Loucy (cell line): ENCODE measurements around the gene CKS2.

Experiments
- EZH2phosphoT487 ChIP-seq: fragments of 200-600 bp; IDR thresholded peaks from 2 replicates; pipeline ENCODE4 v1.6.1; 2018; ENCODE audit warnings: antibody characterized with exemption, mild to moderate bottlenecking, moderate library complexity, borderline replicate concordance
- TF ChIP-seq, protein P1 (sequence below): fragments of 200-600 bp; sonication (generic); conservative IDR thresholded peaks from 2 replicates; pipeline ENCODE4 v1.5.1; 2014; ENCODE audit warnings: mild to moderate bottlenecking, antibody characterized with exemption, low read length

DNA sequence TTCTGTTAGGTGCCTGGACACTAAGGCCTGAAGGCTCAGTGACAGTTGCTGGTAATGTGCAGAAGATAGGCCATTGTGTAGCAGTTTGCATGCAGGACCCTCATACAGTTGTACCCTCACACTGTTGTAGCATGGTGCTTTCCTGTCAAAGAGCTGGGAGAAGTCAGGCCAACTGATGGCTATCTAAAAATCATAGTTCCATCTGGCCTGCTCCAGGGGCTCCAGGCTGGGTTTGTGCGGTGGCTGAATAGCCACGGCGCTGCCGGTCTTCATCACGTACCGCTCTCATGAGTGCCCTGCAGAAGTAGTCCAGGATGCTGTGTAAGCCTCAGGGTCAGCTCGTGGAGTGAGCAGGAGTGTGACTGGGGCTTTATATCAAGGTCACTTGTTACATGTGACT is 19.5 kb downstream of the CKS2 start:
- TF ChIP-seq, protein P1, sequence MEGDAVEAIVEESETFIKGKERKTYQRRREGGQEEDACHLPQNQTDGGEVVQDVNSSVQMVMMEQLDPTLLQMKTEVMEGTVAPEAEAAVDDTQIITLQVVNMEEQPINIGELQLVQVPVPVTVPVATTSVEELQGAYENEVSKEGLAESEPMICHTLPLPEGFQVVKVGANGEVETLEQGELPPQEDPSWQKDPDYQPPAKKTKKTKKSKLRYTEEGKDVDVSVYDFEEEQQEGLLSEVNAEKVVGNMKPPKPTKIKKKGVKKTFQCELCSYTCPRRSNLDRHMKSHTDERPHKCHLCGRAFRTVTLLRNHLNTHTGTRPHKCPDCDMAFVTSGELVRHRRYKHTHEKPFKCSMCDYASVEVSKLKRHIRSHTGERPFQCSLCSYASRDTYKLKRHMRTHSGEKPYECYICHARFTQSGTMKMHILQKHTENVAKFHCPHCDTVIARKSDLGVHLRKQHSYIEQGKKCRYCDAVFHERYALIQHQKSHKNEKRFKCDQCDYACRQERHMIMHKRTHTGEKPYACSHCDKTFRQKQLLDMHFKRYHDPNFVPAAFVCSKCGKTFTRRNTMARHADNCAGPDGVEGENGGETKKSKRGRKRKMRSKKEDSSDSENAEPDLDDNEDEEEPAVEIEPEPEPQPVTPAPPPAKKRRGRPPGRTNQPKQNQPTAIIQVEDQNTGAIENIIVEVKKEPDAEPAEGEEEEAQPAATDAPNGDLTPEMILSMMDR = no peak
- no peak for TF ChIP-seq EZH2phosphoT487
